ENCODE data around the gene AGER.

AGER gene

GRCh38 chr6:32185681-32186131 is 1.7 kb upstream of the AGER start:
- DNase-seq: peak; percentile 68

- DNase-seq: no peak
Measured at GRCh38 chr6:32183483-32184083, 470 bp downstream of the AGER start.

GRCh38 chr6:32183030-32183429 is 1.0 kb downstream of the AGER start:
- DNase-seq: no peak

- DNase-seq: no peak
Measured at GRCh38 chr6:32182555-32182981, 1.5 kb downstream of the AGER start.

GRCh38 chr6:32181915-32182529 is 2.0 kb downstream of the AGER start:
- DNase-seq: no peak

GRCh38 chr6:32181148-32181702 is 2.8 kb downstream of the AGER start:
- DNase-seq: no peak

GRCh38 chr6:32179766-32180405 is 4.2 kb downstream of the AGER start:
- DNase-seq: no peak

GRCh38 chr6:32178547-32179440 is 5.3 kb downstream of the AGER start:
- no peak for DNase-seq

GRCh38 chr6:32177788-32178546 is 6.1 kb downstream of the AGER start, which contains the start of gene RNF5:
TSS of gene RNF5 (plus strand) at chr6:32178405. CDS start at chr6:32178512, 107 bp downstream.
- DNase-seq: peak; percentile 90

- peak; percentile 70 for DNase-seq
Measured at GRCh38 chr6:32177183-32177787, 6.8 kb downstream of the AGER start.

- no peak for DNase-seq
Measured at GRCh38 chr6:32176476-32177182, 7.4 kb downstream of the AGER start.

- peak; percentile 97 for DNase-seq
Measured at GRCh38 chr6:32175711-32176475, 8.2 kb downstream of the AGER start, which contains the start of gene AGPAT1. TSS of gene AGPAT1 (minus strand) at chr6:32176084. CDS start at chr6:32171496, 4,588 bp downstream.

- no peak for DNase-seq
Measured at GRCh38 chr6:32175322-32175710, 8.7 kb downstream of the AGER start.

- no peak for DNase-seq
Measured at GRCh38 chr6:32174416-32174815, 9.6 kb downstream of the AGER start.

- no peak for DNase-seq
Measured at GRCh38 chr6:32173051-32173727, 10.9 kb downstream of the AGER start.

GRCh38 chr6:32171234-32171633 is 12.8 kb downstream of the AGER start:
- no peak for DNase-seq

GRCh38 chr6:32170294-32170693 is 13.8 kb downstream of the AGER start:
- DNase-seq: no peak

- no peak for DNase-seq
Measured at GRCh38 chr6:32168807-32169591, 15.1 kb downstream of the AGER start.

- DNase-seq: no peak
Measured at GRCh38 chr6:32168350-32168749, 15.7 kb downstream of the AGER start.
